ENCODE results near the gene COPS7A. TPM values are rescaled to one million over a fixed set of nuclear protein-coding genes. Genes with fewer than 3 reads are reported as not detected.

Gene COPS7A
- total and polyA plus RNA-seq, 9 of the 15 experiments (the other 6 are each of a cell fraction or from before 2014, with no cell fraction given), result 12.7 to 36.0 (median 24.3) TPM

GRCh38 chr12:6697584-6698351, 26.1 kb upstream of the COPS7A start (continued):
- TF ChIP-seq CTCF (IDR thresholded peaks at IDR 0.05 in 2 of 3, conservative IDR thresholded peaks at IDR 0.05 in 1 of 3; ENCODE audit: insufficient read depth in 2 of 3, low read depth in 1 of 3, low read length in 3 of 3) (peak; percentile 70 to 77 (median 73)), FIP1L1 (IDR thresholded peaks at IDR 0.05; ENCODE audit: low read depth, low read length, poor library complexity, severe bottlenecking) (no peak), EP400 (IDR thresholded peaks at IDR 0.05) (no peak), OTX1 (CRISPR knock-in tag; IDR thresholded peaks at IDR 0.05) (no peak), SMC3 (conservative IDR thresholded peaks at IDR 0.05; ENCODE audit: insufficient read depth, low read depth, low read length) (peak; percentile 77), NR1H2 (CRISPR knock-in tag; IDR thresholded peaks at IDR 0.05) (no peak), RAD21 (CRISPR knock-in tag; conservative IDR thresholded peaks at IDR 0.05 in 1 of 2, IDR thresholded peaks at IDR 0.05 in 1 of 2) (peak; percentile 57 to 80), DPF2 (IDR thresholded peaks at IDR 0.05) (no peak), JUND (IDR thresholded peaks at IDR 0.05; ENCODE audit: borderline replicate concordance, low read depth, low read length) (no peak), JUND (tag; IDR thresholded peaks at IDR 0.05; ENCODE audit: borderline replicate concordance, low read depth, low read length) (0 out of 3 replicates have a peak, but pooled peaks have one; percentile 22), GATAD2B (IDR thresholded peaks at IDR 0.05; ENCODE audit: borderline replicate concordance) (no peak), CLOCK (CRISPR knock-in tag; IDR thresholded peaks at IDR 0.05; ENCODE audit: borderline replicate concordance) (no peak), YY1 (IDR thresholded peaks at IDR 0.05; ENCODE audit: borderline replicate concordance in 1 of 3, control insufficient read depth in 1 of 3, extremely low read depth in 1 of 3, insufficient read depth in 3 of 3, insufficient read length in 1 of 3, insufficient replicate concordance in 2 of 3, low read depth in 1 of 3, low read length in 2 of 3) (peak in 1 of 3 experiments; percentile 40), ETV1 (tag; conservative IDR thresholded peaks at IDR 0.05; ENCODE audit: low read depth) (no peak), ZNF232 (CRISPR knock-in tag; IDR thresholded peaks at IDR 0.05) (no peak), ILF3 (IDR thresholded peaks at IDR 0.05; ENCODE audit: borderline replicate concordance) (no peak)

Measured in K562 (cell line).